T-helper 2 cell treated with Interferon-gamma antibody and Interleukin-4, amounts not matched to agents 5 μg/mL and 100 μg/mL, for 36 hours (primary cell): ENCODE results near the gene TTC31.
A peak's percentile ranks its signal among the peaks of the same experiment; 100 is the strongest.

ENCODE experiments used
- DNase-seq: peaks from one replicate; pipeline ENCODE4 v3.0.0; 2021; ENCODE audit warnings: low spot score
- H3K27ac Mint-ChIP-seq: one replicate; pipeline ENCODE4 v1.8.0; 2021; ENCODE audit warnings: mild to moderate bottlenecking, mixed read lengths
- H3K27me3 Mint-ChIP-seq: one replicate; pipeline ENCODE4 v1.8.0; 2021; ENCODE audit warnings: low read depth, mixed read lengths
- H3K36me3 Mint-ChIP-seq: one replicate; pipeline ENCODE4 v1.8.0; 2021; ENCODE audit warnings: low read depth, mixed read lengths
- H3K4me1 Mint-ChIP-seq: one replicate; pipeline ENCODE4 v1.8.0; 2021; ENCODE audit warnings: low read depth, mixed read lengths
- H3K4me3 Mint-ChIP-seq: one replicate; pipeline ENCODE4 v1.8.0; 2022; ENCODE audit warnings: mild to moderate bottlenecking, moderate library complexity, mixed read lengths
- H3K9me3 Mint-ChIP-seq: one replicate; pipeline ENCODE4 v1.8.0; 2021; ENCODE audit warnings: mixed read lengths

TTC31 gene

DNA sequence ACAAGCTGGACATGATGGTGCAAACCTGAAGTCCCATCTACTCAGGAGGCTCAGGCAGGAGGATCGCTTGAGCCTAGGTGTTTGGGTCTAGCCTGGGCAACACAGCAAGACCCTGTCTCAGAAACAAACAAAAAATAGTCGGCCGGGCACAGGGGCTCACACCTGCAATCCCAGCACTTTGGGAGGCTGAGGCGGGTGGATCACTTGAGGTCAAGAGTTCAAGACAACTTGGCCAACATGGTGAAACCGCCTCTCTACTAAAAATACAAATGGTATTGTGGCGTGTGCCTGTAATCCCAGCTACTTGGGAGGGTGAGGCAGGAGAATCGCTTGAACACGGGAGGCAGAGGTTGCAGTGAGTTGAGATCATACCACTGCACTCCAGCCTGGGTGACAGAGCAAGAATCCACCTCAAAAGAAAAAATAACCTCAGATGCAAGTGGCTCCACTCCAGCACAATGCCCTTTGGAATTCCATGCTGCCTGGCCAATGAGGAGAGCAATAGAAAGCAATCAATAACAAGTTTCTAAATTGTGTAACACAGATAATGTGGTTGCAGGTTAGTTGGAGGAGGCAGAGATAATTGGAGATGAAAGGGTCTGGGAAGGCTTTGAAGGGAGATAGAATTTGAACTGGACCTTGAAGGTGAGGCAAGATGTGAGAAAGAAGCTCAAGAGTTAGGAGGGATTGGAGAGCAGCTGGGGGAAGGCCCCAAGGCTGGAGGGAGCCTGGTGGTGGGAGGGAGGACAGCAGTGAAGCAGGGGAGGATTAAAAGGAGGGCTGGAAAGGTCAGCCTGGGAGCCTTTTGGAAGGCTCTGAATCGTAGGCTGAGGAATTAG lies 6.0 kb downstream of the TTC31 start:
- DNase-seq: no peak
- Mint-ChIP-seq H3K27me3 (no peaks in the 10 kb centered on the region), H3K4me3 (no peak overlapping the region), H3K9me3 (no peaks in the 10 kb centered on the region), H3K4me1 (peaks cover 9% of the 10 kb centered on the region), H3K27ac (no peak overlapping the region), H3K36me3 (peaks cover 42% of the 10 kb centered on the region)

DNA sequence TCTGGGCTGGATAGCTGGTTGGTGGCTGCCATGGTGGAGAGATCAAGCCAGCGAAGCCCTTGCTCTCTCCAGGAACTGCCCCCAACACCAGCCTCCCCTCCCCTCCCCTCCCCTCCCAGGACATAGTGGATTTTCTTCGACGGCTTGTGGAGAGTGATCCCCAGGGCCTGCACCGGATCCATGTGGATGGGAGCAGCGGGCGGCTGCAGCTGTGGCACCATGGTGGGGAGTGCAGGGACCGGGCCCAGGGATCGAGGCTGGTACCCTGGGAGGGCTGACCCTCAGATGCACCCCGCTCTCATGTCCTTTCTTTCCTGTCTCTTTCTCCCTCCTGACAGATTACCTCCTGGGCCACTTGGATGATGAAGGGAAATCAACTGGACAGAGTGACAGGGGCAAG lies 7.0 kb downstream of the TTC31 start:
- no peak overlapping the region for H3K4me3 Mint-ChIP-seq
- peaks cover 44% of the 10 kb centered on the region for H3K36me3 Mint-ChIP-seq
- H3K27me3 Mint-ChIP-seq: no peaks in the 10 kb centered on the region
- DNase-seq: no peak
- H3K4me1 Mint-ChIP-seq: peaks cover 6% of the 10 kb centered on the region
- H3K9me3 Mint-ChIP-seq: no peaks in the 10 kb centered on the region
- no peak overlapping the region for H3K27ac Mint-ChIP-seq

DNA sequence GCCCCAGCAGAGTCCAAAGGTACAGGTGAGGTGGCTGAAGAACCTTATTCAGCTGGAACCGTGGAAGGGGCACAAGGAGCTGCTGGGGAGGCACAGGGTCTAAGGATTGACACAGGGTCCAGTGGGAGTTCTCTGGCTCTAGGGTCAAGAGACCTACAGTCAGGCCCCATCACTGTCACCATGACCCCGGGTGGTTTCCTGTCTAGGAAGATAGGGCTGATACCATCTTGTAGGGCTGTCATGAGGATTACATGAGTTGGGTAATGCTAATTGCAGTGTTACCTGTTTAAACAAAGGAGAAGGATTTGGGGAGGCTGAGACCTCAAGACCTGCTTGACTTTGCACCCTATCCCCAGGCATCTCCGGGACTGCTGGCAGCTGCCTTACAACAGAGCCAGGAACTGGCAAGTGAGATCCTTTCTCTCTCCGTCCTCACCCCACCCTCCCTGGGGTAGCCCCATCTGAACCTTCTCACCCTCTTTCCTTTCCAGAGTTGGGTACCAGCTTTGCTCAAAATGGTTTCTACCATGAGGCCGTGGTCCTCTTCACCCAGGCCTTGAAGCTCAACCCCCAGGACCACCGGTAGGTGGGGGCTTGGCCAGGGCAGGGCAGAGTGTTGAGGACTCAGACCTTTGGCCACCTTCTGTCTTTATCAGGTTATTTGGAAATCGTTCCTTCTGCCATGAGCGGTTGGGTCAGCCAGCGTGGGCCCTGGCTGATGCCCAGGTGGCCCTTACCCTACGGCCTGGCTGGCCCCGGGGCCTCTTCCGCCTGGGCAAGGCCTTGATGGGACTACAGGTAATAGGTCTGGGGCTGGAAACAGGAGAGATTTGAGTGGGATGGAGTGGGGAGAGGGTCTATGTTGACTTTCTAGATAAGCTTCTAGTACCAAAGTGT lies 9.0 kb downstream of the TTC31 start:
- H3K4me3 Mint-ChIP-seq: no peak overlapping the region
- H3K36me3 Mint-ChIP-seq: peaks cover 33% of the 10 kb centered on the region
- no peaks in the 10 kb centered on the region for H3K27me3 Mint-ChIP-seq
- no peak overlapping the region for H3K27ac Mint-ChIP-seq
- peaks cover 4% of the 10 kb centered on the region for H3K4me1 Mint-ChIP-seq
- H3K9me3 Mint-ChIP-seq: no peaks in the 10 kb centered on the region
- no peak for DNase-seq

DNA sequence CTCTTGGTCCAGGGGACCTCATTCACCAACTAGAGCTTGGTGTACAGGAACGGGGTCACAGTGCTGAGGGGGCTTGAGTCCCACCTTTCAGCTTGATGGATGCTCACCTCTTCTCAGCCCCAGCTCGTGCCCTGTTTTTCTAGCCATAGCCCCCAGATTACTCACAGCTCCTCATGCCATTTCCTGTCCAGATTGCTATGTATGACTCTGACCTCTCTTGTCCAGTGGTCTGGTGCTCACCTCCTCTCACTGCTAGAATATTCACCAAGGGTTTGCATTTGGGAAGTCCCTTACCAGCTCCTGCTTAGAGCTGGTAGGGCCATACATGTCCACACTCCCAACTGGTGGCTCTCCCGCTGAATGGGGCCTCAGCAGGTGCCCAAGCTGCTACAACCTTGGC lies 10.7 kb downstream of the TTC31 start:
- H3K9me3 Mint-ChIP-seq: no peaks in the 10 kb centered on the region
- H3K4me3 Mint-ChIP-seq: no peak overlapping the region
- no peak overlapping the region for H3K27ac Mint-ChIP-seq
- peaks cover 7% of the 10 kb centered on the region for H3K4me1 Mint-ChIP-seq
- peaks cover 32% of the 10 kb centered on the region for H3K36me3 Mint-ChIP-seq
- H3K27me3 Mint-ChIP-seq: peaks cover 12% of the 10 kb centered on the region
- DNase-seq: no peak

DNA sequence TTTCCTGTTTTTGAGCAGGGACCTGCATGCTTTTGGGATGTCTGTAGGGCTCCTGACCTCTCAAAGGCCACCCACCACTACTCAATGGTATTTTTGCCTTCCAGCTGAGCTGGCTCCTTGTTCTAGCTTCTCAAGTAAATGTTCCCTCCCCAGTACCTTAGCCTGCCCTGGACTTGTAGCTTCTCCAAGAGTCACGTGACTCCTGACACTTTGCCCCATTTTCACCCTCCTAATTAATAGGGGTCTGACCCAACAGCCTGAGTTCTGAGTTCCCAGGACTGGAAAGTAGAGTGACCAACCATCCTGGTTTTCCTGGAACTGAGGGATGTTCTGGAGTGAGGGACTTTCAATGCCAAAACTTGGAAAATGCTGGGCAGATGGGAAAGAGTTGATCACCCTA lies 12.6 kb downstream of the TTC31 start:
- H3K4me3 Mint-ChIP-seq: no peak overlapping the region
- H3K4me1 Mint-ChIP-seq: peaks cover 10% of the 10 kb centered on the region
- no peaks in the 10 kb centered on the region for H3K9me3 Mint-ChIP-seq
- H3K27me3 Mint-ChIP-seq: peaks cover 26% of the 10 kb centered on the region
- H3K27ac Mint-ChIP-seq: no peak overlapping the region
- no peak for DNase-seq
- H3K36me3 Mint-ChIP-seq: peaks cover 30% of the 10 kb centered on the region

DNA sequence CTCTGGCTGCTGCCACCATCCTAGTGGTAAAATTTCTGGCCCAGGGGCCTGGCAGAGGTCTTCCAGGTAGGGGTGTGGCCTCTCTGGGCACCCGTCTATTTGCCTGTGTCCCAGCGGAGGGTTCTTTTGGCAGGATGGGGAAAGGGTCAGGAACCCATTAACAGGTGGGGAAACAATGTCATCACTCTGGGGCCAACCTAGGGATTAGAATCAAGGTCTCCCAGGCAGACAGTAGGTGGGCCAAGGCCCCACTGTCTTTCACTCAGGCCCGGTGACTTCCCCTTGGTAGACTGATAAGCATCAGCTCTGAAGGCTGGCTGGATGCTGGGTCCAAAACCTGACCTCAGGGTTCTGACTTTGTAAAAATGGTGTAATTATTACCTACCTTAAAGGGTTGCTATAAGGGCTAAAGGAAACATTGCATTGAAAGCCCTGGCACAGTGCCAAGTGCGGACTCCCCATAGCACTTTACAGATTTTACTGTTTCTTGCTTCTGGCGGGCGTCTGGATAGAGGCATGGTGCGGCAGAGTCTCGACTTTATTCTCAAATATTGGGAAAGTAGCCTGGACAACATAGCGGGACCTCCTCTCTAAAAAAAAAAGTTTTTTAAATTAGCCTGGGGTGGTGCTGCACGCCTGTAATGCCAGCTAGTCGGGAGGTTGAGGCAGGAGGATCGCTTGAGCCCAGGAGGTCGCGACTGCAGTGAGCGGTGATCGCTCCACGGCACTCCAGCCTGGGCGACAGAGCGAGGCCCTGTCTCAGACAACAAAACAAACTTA lies 14.3 kb downstream of the TTC31 start:
- no peak for DNase-seq
- Mint-ChIP-seq H3K36me3 (peaks cover 23% of the 10 kb centered on the region), H3K9me3 (no peaks in the 10 kb centered on the region), H3K4me3 (peak overlapping the region; percentile 93), H3K4me1 (peaks cover 14% of the 10 kb centered on the region), H3K27ac (peak overlapping the region; percentile 55), H3K27me3 (peaks cover 41% of the 10 kb centered on the region)

DNA sequence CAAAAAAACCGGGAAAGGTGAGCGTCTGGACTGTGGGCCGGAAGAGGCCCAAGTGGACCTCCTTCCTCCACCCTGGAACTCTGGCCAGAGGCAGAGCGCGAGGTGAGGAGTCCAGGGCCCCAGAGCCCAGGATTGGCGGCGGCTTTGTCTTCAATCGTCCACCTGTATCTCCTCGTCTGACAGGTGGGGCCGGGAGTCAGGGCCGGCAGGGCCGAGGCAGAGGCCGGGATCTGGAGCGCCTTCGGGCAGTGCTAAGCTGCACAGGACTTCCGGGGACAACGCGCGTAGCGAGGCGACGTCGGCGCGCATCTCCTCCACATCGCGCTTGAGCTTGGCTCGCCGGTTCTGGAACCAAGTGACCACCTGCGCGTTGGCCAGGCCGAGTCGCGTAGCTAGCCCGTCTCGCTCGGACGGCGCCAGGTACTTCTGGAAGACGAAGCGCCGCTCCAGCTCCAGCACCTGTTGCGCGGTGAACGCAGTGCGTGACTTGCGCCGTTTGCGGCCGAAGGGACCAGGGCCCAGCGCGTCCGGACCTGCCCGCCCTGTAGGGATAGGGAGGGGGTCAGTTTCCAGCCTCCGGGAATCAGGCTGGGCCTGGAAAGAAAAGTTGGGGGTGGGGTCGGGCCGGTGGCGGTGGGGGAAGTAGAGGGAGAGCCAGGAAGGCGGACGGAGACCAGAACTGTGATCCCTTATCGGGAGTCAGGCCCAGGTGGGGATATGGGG lies 15.1 kb downstream of the TTC31 start:
- no peak for DNase-seq
- Mint-ChIP-seq H3K9me3 (no peaks in the 10 kb centered on the region), H3K27me3 (peaks cover 47% of the 10 kb centered on the region), H3K4me1 (peaks cover 16% of the 10 kb centered on the region), H3K27ac (peak overlapping the region; percentile 73), H3K4me3 (peak overlapping the region; percentile 93), H3K36me3 (peaks cover 19% of the 10 kb centered on the region)

DNA sequence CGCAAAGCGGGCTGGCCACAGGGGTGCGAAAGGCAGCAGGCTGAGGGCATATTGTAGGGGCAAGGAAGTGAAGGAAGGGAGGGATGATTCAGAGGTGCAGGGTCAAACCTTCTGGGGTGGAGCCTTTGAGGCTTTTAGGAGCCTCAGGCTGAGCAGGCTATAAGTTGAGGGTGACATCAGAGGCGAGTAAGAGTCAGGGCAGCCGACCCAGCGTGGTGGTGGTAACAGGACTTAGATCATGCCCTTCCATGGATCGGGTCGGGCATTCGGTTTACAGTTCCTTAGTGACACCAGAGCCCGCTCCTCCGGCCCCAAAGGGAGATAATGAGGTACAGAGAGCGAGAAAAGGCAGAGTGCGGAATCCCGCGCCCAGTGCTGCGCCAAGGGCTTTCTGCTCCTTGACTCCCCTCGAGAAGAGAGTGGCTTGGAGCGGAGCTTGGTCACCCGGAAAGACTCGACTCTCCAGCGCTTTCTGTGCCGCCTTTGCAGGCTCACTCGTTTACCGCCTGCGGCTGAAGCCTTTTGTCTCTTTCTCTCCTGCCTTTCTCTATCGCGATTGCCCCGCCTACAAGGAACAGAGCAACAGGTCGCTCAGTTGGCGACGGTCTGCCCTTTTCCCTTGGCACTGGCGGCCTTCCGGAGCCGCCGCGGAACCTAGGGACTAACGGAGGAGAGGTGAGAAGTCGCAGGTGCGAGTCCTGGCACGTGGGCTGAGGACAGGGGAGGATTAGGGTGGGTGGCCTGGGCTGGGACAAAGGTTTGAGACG lies 15.8 kb downstream of the TTC31 start:
- DNase-seq: peak; percentile 50
- peaks cover 47% of the 10 kb centered on the region for H3K27me3 Mint-ChIP-seq
- peak overlapping the region; percentile 73 for H3K27ac Mint-ChIP-seq
- peak overlapping the region; percentile 93 for H3K4me3 Mint-ChIP-seq
- peaks cover 16% of the 10 kb centered on the region for H3K4me1 Mint-ChIP-seq
- H3K36me3 Mint-ChIP-seq: peaks cover 14% of the 10 kb centered on the region
- H3K9me3 Mint-ChIP-seq: no peaks in the 10 kb centered on the region

DNA sequence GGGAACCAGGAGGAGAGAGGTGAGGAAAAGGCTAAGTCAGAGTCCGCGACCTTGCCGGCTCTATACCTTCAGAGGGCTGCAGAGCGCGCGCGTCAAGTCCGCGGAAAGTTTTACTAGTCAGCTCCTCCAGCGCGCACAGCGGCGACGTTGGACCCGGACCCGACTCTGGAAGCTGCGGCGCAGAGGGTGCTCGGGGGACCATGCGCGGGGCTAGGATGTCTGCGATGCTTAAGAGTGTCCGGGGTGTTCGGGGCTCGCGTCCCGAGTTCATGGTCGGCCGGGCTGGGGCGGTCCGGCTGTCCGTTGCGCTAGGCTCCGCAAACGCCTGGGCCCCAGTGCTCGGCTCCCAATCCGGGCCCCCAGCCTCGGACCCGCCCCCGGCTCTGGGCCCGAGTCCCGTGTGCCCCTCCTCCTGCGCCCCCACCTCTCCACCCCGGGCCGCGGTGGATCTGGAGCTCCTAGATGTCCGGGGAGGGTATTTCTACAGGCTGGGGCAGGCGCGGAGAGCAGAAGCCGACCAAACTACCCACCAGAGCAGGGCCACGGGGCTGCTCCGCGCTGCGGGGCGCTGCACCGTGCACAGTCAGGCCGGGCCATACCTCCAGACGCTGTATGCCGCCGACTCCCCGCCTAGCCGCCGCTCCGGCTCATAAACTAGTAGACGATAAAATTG lies 16.5 kb downstream of the TTC31 start, which contains the start of gene LBX2:
Gene LBX2 (minus strand): TSS at position 337 of the 673 bp plus-strand sequence. CDS start 66 bp downstream, at position 271.
- peaks cover 11% of the 10 kb centered on the region for H3K36me3 Mint-ChIP-seq
- H3K27me3 Mint-ChIP-seq: peaks cover 47% of the 10 kb centered on the region
- peaks cover 21% of the 10 kb centered on the region for H3K4me1 Mint-ChIP-seq
- H3K9me3 Mint-ChIP-seq: no peaks in the 10 kb centered on the region
- peak; percentile 38 for DNase-seq
- peak within 1 kb of the TSS; percentile 73 for H3K27ac Mint-ChIP-seq
- H3K4me3 Mint-ChIP-seq: peak within 1 kb of the TSS; percentile 93

DNA sequence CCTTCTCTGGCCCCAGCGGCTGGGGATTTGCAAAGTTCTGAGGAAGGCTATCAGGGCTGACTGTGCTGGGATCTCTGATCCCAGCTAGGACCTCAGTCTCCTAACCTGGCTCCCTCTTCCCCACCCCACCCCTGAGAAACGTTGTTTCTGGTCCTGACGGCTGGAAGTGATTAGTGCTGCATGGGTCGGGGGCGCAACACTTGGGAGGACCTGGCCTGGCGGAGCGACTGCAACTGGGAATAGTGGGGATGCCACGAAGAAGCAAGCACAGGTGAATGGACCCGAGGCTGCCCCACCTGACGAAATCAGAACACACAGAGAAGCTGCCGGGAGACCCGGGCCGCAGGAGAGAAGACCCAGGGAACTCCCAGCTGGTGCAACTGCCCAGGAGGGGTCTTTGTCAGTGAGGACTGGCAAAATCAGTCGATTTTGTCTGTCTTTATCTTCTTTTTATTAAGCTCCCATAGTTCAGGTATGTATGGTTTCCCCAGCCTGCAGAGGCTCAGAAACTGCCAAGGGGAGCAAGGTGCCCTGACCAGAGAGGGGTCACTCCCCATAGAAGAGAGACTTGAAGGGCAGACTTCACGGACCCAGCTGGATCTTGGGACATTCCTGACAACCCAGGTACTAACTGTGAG lies 17.2 kb downstream of the TTC31 start:
- peaks cover 47% of the 10 kb centered on the region for H3K27me3 Mint-ChIP-seq
- peak overlapping the region; percentile 29 for H3K4me3 Mint-ChIP-seq
- peaks cover 27% of the 10 kb centered on the region for H3K4me1 Mint-ChIP-seq
- no peak for DNase-seq
- H3K36me3 Mint-ChIP-seq: peaks cover 16% of the 10 kb centered on the region
- no peaks in the 10 kb centered on the region for H3K9me3 Mint-ChIP-seq
- H3K27ac Mint-ChIP-seq: no peak overlapping the region

DNA sequence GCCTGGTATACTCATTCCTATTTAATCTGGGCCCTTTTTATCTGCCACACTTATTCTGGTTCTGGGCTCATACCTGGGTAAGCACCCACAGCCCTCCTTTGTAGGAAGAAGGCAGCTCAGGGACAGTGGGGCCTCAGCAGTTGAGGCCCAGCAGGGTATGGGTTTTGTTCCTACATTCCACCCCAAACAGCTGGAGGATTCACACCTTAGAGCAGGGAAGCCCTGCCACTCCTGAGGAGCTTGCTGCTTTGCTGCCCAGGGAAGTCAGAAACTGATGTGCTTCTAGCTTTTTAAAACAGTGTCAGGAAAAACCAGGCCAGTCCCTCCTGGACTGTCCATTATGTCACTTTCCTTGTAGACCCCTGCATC lies 17.7 kb downstream of the TTC31 start:
- Mint-ChIP-seq H3K4me1 (peaks cover 29% of the 10 kb centered on the region), H3K36me3 (peaks cover 21% of the 10 kb centered on the region), H3K4me3 (no peak overlapping the region), H3K9me3 (no peaks in the 10 kb centered on the region), H3K27me3 (peaks cover 47% of the 10 kb centered on the region), H3K27ac (no peak overlapping the region)
- DNase-seq: no peak
